GM18499 (cell line): ENCODE results near the gene CAV3.

Experiments used
- ATAC-seq: cut with Tn5 transposase; IDR thresholded peaks from one replicate; pipeline ENCODE4 v1.9.1; 2021; ENCODE audit warnings: moderate number of reproducible peaks; ENCODE audit not compliant: insufficient read depth, unreplicated experiment

Gene CAV3

DNA sequence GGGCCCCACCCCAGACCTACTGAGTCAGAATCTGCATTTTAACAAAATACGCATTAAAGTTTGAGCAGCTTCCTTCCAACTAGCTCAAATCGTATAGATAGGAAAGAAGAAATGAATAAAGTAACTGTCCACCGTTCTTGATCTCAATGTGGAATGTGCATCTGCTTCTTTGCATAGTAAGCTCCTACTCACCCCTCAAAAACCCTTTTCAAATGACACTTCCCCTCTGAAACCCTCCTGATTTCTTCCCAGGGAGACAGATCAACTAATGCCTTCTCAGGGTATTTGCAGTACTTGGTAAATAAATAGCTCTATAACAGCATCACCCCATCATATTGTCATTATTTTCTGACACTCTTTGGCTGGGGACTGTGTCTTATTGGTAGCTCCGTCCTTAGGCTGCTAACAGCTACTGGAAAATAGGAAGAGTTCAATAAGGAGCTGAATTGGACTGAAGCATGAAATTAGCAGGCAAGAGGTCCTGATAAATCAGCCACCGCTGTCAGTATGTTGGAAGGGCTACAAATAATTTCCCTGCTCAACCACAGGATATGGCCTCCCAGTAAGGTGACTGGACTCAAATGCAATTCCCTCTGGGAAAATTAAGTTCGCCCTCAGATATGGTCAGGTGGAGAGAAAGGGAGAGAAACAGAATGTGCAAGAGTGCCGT lies 25.6 kb downstream of the CAV3 start:
- no peak for ATAC-seq

DNA sequence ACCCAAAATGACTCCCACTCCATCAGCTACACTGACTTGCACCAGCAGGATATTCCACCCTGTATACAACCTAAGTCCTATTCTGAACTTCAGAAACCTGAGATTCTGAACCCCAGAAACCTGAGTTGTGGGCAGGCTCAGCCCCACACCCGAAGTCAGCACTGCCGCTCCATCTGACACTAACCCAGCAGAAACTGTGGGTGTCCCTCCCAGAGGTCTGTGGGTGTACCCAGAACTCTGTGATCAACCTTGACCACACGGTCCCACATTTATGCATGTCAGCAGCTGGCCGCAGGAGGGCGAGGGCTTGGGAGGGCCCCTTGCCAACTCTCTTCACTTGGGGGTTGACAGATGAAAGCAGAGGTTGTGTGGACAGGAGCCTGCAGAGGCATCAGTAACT lies 26.5 kb downstream of the CAV3 start:
- no peak for ATAC-seq

- no peak for ATAC-seq
Observed at GRCh38 chr3:8760506-8760905, 26.9 kb downstream of the CAV3 start.

DNA sequence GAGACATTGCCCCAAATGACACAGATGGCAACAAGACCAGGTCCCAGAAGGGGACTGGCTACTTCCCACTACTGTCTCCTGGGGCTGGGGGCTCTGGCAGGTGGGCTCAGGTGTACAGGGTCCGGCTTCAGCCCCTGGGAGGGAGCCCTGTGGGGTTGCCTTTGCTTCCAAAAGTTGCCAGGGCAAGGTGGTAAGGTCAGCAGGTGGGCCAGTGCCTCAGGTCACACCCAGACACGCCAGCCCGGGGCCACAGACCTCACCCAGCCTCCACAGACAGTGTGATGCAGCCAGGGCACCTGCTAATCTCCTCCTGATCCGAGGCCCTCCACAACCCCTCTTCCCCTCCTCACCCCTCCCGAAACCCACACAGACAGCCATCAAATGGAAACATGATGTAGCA lies 28.3 kb downstream of the CAV3 start:
- ATAC-seq = no peak

DNA sequence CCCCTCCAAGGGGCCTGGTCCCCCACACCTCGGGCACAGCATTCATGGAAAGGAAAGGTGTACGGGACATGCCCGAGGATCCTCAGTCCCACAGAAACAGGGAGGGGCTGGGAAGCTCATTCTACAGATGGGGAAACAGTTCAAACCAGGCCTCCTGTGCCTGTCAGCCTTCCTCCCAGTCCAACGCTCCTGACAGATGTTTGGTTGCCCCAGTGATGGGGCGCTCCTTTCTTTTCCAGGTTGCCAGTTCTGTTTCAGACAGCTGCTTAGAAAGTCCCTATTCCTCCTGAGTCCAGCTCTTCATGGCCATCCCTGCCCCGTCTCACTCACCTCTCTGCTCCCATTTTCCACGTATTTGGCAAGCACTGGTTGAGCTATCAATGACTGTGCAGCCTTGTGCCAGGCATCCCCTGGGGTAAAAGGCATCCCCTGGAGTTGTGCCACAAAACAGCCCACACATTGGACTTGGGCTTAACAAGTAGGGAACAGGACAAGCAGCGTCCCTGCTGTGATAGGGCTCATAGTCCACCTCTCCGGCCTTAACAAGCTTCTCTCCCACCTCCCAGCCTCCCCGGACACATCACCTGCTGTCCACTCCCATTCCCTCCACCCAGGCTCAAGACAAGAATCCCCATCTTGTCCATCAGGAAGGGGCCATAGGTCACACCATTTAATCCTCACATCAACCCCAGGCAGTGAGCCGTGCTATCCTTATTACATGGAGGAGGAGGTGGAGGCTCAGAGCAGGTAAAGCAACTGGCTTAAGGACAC lies 29.2 kb downstream of the CAV3 start:
- ATAC-seq = no peak

DNA sequence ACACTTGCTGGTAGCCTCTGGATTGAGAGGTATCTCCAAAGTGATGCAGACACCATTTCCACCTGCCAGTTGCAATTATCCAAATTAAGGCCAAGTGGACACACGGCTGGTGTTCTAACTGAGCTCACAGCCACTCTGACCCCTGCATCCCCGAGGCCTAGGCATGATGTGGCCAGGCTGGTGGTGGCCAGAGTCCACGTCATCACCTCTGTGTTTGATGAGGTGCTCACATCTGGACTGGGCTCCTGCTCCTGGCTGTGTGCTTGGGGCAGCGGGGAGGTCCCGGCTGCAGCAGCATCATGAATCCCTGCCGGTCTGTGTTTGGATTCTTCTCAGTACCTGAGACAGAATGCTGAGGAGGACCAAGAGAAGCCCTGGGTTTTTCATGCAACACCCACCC lies 30.9 kb downstream of the CAV3 start:
- ATAC-seq = no peak

GRCh38 chr3:8765528-8765927 lies 31.9 kb downstream of the CAV3 start:
- no peak for ATAC-seq

DNA sequence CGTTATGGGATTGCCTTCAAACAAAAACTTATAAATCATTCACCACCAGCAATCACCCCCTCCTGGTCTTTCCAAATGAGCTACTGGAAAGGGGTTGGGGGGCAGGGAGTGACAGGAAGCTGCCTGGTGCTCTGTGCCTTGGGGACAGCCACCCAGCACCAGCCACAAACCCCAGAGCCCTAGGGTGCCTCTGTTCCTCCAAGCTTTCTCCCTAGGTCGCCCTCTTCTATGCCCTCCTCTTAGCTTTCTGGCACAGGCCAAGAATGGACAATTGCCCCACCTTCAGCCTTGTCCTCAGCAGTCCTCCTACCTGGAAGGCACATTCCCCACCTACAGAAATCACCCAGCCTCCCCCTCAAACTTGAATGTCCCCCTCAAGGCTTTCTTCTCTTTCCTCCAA lies 32.5 kb downstream of the CAV3 start:
- no peak for ATAC-seq

DNA sequence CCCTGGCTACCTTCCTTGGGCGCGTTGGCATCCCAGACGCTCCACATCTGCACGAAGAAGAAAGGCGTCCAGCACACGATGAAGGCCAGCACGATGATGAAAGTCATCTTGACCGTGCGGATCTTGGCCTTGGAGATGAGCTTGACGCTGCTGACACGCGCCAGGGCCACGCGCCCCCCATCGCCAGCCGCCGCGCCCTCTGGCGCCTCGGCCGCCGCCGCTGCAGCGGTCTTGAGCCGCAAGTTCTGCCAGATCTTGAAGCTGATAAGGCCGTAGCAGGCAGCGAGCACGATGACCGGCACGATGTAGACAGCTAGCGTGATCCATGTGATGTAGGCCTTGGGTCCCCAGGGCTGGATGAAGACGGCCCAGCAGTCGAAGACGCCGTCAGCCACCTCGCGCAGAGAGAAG lies 33.7 kb downstream of the CAV3 start:
- no peak for ATAC-seq

GRCh38 chr3:8767667-8768363 lies 34.2 kb downstream of the CAV3 start:
- ATAC-seq = peak; percentile 31

GRCh38 chr3:8768364-8769087 lies 34.9 kb downstream of the CAV3 start:
- no peak for ATAC-seq

GRCh38 chr3:8769088-8769822 lies 35.7 kb downstream of the CAV3 start, which contains the start of gene OXTR:
Gene OXTR (minus strand): TSS chr3:8769613. CDS start chr3:8768187, 1,426 bp downstream.
- peak; percentile 48 for ATAC-seq

GRCh38 chr3:8773941-8774542 lies 40.4 kb downstream of the CAV3 start:
- no peak for ATAC-seq

DNA sequence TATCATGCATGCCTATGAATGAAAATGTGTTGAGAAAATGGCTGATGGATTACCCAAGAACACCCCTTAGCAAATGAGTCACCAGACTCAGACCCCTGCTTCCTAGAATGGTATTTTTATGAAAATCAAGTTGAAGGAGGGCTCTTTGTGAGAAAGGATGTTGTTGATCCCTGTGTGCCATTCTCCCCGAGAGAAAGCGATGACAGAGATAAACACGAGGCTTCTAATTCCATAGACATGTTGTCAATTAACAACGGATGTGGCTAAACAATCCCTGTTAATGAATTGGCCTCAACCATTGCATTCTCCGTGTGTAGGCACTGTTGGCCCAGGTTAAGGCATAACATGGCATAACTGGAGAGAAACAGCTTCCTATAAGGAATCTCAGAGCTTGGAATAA lies 41.6 kb downstream of the CAV3 start:
- ATAC-seq = no peak

DNA sequence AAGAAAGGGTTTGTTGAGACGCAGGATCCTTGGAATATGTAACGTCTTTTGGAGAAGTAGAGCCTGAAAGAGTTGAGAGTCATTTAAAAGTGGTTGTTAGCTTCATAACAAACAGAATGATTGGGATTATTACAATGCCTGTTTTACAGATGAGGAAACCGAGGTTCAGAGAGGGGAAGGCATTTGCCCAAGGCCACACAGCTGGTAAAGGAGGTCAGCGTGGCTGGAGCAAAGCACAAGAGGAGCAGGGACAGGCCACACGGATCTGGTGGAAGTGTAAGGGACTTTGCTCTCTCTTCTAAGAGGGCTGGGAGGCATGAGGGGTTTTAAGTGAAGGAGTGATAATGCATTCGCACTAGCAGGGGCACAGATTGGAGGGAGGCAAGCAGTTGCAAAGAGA lies 42.0 kb downstream of the CAV3 start:
- ATAC-seq = no peak

DNA sequence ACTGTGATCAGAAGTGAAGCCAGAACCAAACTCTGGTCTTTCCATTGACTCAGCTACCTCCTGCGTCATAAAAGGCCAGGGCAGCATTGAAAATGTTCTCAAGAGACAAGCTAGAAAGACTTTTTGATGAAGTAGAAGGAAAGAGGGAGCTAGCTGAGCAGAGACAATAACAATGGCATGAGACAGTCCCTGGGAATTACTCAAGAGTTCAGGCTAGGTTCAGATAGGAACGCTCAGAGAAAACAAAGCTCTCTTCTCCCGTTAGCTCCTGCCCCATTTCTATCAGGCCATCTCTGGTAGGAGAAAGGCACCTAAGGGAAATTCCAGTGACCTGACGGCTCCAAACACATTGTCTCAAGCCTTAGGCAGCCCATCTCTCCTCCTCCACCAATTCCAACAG lies 42.8 kb downstream of the CAV3 start:
- ATAC-seq = no peak

GRCh38 chr3:8777201-8777977 lies 43.8 kb downstream of the CAV3 start:
- no peak for ATAC-seq

DNA sequence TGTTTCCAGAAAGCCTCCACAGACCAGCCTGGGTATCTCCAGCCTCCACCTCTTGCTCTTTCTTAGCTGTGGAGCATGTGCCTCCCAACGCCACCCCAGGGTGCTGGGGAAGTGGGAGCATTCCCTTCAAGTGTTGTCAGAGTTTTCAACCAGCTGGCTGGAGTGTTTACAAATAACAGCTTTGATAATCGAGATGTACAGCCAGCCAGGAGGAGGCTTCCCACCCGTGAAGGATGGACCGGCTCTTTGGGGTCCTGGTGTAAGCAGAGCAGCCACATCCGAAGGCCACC lies 44.3 kb downstream of the CAV3 start:
- ATAC-seq = no peak

DNA sequence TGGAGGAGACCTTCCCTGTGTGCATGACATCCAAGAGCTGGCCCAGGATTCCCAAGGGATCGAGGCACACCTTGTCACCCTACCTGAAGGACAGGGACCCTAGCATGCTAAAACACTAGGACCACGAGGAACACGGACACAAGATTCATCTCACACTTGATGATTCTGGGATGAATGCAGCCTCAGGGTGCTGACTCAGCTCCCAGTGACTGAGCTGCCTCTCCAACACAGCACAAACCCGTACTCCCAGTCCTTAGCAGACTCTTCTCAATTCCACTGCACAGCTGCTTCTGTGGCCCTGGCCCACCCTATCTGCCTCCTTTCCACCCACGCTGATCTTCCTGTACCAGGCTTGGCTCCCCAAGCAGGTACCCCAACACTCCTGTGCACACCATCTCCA lies 44.9 kb downstream of the CAV3 start:
- no peak for ATAC-seq
